ES-I3 (cell line): ENCODE data around the gene CACNG3.
"Not testable (repeated sequence)": the region's sequence is repeated elsewhere in the genome, so short reads cannot be mapped to it uniquely, and the experiment has no call there.

ENCODE experiments used
- H3K36me3 ChIP-seq: 2 replicates; pipeline ENCODE4 v1.6.1; 2013; ENCODE audit warnings: mild to moderate bottlenecking, low read length, control low read depth, moderate library complexity; ENCODE audit not compliant: insufficient read depth
- H3K4me1 ChIP-seq: 2 replicates; pipeline ENCODE4 v1.6.1; 2013; ENCODE audit warnings: mild to moderate bottlenecking, control low read depth, low read length; ENCODE audit not compliant: insufficient read depth
- H3K9ac ChIP-seq: 2 replicates; pipeline ENCODE4 v1.6.1; 2013; ENCODE audit warnings: low read depth, mild to moderate bottlenecking, low read length, moderate library complexity
- H3K9me3 ChIP-seq: 2 replicates; pipeline ENCODE4 v1.6.1; 2013; ENCODE audit warnings: mild to moderate bottlenecking, low read length, moderate library complexity; ENCODE audit not compliant: control insufficient read depth, insufficient read depth

The CACNG3 gene

DNA sequence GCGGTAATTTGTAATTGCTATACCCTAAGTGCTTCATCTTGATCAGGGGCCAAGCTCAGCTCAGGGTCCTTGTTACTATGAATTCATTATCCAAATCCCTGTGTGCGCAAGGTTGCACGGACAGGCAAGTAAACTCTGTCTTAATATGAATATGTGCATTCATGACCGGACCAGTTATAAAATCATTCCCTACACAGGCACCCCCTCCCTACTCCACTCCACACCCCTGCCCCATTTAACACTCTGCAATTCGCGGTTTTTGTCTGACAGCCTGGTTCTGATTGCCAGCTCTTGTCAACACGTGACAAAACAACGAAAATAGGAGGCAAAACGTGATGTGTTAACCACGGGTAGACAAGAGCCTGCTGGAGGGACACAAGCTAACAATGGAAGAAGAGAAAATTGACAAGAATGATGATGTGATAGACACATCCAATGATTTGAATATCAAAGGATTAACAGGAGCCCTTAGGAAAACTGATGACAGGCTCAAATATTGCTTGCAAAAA, 76.5 kb downstream of the CACNG3 start:
- no peaks in the 10 kb centered on the region for H3K36me3 ChIP-seq
- H3K9ac ChIP-seq = no peak overlapping the region
- no peaks in the 10 kb centered on the region for H3K4me1 ChIP-seq
- H3K9me3 ChIP-seq = no peaks in the 10 kb centered on the region

DNA sequence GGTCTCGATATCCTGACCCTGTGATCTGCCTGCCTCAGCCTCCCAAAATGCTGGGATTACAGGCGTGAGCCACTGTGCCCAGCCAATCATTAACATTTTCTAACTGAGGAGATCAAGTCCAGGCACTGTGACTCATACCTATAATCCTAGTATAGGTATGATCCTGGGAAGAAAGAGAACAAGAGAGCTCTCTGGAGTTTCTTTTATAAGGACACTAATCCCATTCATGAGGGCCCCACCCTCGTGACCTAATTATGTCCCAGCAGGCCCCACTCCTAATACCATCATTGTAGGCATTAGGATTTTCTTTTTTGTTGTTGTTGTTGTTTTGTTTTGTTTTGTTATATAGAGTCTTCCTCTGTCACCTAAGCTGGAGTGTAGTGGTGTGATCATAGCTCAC, 80.4 kb downstream of the CACNG3 start:
- Histone ChIP-seq H3K36me3 (no peaks in the 10 kb centered on the region), H3K9ac (no peak overlapping the region), H3K4me1 (no peaks in the 10 kb centered on the region), H3K9me3 (no peaks in the 10 kb centered on the region)

DNA sequence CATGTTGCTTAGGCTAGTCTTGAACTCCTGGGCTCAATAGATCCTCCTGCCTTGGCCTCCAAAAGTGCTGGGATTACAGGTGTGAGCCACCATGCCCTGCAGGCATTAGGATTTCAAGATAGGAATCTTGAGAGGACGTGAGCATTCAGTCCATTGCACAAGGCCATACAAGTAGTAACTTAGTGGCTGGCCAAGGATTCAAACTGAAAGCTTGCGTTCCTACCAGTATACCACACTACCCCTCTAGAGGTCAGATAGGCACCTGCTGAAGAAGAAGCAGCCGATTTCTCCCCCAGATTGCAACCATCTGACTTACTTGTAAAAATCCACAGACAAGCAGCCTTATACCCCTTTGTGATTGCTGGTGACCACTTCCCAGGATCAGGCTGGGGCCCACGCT, 80.9 kb downstream of the CACNG3 start:
- Histone ChIP-seq H3K36me3 (no peaks in the 10 kb centered on the region), H3K9ac (no peak overlapping the region), H3K9me3 (no peaks in the 10 kb centered on the region), H3K4me1 (no peaks in the 10 kb centered on the region)

DNA sequence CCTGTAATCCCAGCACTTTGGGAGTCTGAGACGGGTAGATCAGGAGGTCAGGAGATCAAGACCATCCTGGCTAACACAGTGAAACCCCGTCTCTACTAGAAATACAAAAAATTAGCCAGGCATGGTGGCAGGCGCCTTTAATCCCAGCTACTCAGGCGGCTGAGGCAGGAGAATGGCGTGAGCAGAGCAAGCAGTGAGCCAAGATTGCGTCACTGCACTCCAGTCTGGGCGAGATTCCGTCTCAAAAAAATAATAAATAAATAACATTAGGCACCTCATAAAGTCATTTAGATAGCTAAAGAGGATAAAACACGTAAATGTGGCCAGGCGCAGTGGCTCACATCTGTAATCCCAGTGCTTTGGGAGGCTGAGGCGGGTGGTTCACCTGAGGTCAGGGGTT, 87.7 kb downstream of the CACNG3 start:
- not testable (repeated sequence) for H3K9ac ChIP-seq, H3K9me3 ChIP-seq, H3K36me3 ChIP-seq
- peaks cover 11% of the 10 kb centered on the region; the same call in 1 of the 2 replicates for H3K4me1 ChIP-seq

DNA sequence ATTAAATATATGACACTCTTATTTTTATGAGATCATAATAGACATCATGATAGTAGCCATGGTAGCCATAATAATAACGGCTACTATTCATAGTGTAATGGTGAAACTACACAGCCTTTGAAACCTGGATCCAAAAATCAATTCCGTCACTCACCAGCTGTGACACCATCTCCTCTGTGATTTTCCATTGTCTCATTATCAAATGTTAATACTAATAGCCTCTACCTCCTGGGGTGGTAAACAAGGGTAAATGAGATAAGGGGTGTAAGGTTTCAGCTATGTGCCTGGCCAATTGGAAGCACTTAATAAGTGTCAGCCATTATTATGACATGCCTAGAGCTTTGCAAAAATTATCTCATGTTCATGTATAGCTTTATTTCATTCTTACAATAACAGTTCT, 88.6 kb downstream of the CACNG3 start:
- Histone ChIP-seq H3K9ac (no peak overlapping the region), H3K4me1 (peaks cover 21% of the 10 kb centered on the region), H3K9me3 (no peaks in the 10 kb centered on the region), H3K36me3 (no peaks in the 10 kb centered on the region)

DNA sequence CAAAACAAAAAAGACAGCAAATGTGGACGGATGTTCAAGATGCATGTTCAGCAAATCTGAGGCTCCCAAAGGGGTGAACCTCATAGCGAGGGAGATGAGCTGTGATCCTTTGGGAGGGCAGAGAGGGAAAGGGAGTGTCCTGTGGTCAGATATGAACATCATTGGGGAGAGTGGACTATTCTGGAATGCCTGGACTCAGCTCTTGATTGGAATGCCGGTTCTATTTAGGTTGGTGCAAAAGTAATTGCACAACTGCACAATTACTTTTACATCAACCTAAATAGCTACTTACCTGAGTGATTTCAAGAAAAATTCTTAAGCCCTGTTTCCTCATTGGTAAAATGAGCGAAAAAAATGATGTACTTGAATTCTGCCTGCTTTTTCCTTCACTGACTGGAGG, 89.6 kb downstream of the CACNG3 start:
- no peaks in the 10 kb centered on the region for H3K9me3 ChIP-seq
- H3K36me3 ChIP-seq = no peaks in the 10 kb centered on the region
- no peak overlapping the region for H3K9ac ChIP-seq
- peaks cover 21% of the 10 kb centered on the region for H3K4me1 ChIP-seq

DNA sequence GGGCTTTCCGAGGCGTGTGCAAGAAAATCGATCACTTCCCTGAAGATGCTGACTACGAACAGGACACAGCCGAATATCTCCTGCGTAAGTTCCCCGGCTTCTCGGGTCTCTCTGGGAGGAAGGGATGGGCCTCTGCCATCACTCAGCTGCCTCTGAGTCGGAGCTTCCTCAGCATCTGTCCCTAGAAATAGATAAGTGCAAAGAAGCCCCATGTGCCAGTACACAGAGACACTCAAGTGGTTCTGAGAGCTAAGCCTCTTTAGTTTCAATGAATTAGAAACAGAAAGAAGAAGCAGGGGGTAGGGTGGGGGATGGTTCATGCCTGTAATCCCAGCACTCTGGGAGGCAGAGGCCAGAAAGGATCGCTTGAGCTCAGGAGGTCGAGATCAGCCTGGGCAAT, 90.6 kb downstream of the CACNG3 start:
- peaks cover 21% of the 10 kb centered on the region for H3K4me1 ChIP-seq
- no peaks in the 10 kb centered on the region for H3K36me3 ChIP-seq
- no peak overlapping the region for H3K9ac ChIP-seq
- no peaks in the 10 kb centered on the region for H3K9me3 ChIP-seq

DNA sequence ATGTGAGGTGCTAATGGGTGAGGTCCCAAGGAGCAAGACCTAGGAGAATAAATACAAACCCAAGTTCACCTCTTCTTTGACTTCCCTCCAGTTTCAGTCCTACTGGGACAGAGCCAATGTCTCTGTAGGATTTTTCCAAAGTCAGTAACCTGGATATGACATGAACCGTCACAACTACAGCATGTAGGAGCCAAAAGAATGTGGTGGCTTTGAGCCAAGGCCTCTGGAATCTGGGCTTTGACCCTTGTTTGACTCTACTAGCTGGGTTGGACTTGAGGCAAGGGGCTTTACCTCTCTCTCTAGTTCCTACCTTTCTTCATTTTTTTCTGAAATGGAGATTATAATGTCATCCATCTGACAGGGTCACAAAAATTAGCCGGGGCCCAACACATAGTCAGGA, 91.4 kb downstream of the CACNG3 start:
- peaks cover 21% of the 10 kb centered on the region for H3K4me1 ChIP-seq
- H3K9me3 ChIP-seq = no peaks in the 10 kb centered on the region
- H3K36me3 ChIP-seq = no peaks in the 10 kb centered on the region
- no peak overlapping the region for H3K9ac ChIP-seq

DNA sequence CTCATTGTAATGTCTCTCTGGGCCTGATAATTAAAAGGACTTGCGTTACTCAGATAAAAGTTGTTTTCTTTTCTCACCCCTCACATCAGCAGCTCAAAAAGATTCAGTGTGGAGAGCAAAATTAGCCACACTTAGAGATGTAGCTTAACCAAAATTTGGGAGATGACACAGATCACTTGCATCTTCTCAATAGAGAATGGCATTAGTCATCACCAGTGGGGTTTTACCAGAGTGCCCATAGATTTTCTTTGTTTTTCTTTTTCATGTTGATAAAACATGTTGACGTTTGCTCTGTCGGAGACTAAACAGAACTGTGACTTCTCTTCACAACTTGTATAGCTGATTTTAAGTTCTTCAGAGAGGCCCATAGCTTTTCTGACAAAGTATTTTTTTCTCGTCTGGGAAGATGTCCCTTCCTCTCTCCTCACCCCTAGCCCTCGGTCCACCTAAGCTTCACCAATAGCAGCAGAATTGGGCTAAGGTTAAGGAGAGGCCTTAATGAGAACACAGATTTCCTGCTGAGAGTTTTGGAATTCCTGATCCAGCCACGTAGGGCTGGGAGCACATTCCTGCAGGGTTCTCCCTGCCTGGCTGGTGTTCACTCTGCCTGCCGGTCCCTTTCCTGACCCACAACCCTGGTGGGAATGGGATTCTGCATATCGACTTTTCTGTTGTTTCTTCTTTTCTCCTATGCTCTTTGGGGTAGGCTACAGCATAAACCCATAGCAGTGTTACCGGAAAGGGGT, 92.6 kb downstream of the CACNG3 start:
- Histone ChIP-seq H3K4me1 (peaks cover 21% of the 10 kb centered on the region), H3K9me3 (no peaks in the 10 kb centered on the region), H3K36me3 (no peaks in the 10 kb centered on the region), H3K9ac (no peak overlapping the region)

DNA sequence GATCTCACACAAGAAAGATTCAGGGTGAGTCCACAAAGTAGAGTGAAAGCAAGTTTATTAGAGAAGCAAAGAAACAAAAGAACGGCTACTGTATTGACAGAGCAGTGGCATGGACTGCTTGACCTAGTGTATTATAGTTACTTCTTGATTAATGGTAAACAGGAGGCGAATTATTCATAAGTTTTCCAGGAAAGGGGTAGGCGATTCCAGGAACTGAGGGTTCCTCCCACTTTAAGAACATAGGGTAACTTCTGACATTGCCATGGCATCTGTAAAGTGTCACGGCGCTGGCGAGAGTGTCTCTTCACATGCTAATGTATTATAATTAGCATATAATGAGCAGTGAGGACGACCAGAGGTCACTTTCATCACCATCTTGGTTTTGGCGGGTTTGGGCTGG, 93.2 kb downstream of the CACNG3 start:
- H3K4me1 ChIP-seq = peaks cover 21% of the 10 kb centered on the region
- no peaks in the 10 kb centered on the region for H3K36me3 ChIP-seq
- H3K9ac ChIP-seq = no peak overlapping the region
- no peaks in the 10 kb centered on the region for H3K9me3 ChIP-seq

DNA sequence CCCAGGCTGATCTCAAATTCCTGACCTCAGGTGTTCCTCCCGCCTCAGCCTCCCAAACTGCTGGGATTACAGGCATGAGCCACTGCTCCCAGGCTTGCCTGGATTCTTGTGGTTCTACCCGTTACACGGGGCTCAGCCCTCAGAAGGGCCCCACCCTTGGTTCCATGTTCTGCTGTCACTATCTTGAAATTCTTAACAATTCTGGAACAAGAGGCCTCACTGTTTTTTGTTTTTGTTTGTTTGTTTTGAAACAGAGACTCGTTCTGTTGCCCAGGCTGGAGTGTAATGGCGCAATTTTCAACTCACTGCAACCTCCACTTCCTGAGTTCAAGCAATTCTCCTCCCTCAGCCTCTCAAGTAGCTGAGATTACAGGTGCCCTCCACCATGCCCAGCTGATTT, 96.6 kb downstream of the CACNG3 start:
- H3K36me3 ChIP-seq = no peaks in the 10 kb centered on the region
- H3K9ac ChIP-seq = no peak overlapping the region
- no peaks in the 10 kb centered on the region for H3K9me3 ChIP-seq
- H3K4me1 ChIP-seq = peaks cover 16% of the 10 kb centered on the region

DNA sequence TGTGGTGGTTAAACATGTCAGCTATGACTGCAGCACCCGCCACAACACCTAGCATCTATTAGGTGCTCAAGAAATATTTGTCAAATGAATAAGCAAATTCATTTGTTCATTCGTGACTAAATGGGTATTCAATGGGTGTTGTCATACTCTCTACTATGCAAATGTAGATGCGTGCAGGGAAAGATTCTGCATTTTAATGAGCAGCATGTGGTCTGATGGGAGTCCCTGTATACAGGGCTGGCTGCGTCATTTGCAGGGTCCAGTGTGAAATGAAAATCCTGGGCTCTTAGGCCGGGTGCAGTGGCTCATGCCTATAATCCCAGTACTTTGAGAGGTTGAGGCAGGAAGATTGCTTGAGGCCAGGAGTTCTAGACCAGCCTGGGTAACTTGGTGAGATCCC, 97.5 kb downstream of the CACNG3 start:
- no peaks in the 10 kb centered on the region for H3K9me3 ChIP-seq
- peaks cover 10% of the 10 kb centered on the region for H3K4me1 ChIP-seq
- no peak overlapping the region for H3K9ac ChIP-seq
- H3K36me3 ChIP-seq = no peaks in the 10 kb centered on the region

DNA sequence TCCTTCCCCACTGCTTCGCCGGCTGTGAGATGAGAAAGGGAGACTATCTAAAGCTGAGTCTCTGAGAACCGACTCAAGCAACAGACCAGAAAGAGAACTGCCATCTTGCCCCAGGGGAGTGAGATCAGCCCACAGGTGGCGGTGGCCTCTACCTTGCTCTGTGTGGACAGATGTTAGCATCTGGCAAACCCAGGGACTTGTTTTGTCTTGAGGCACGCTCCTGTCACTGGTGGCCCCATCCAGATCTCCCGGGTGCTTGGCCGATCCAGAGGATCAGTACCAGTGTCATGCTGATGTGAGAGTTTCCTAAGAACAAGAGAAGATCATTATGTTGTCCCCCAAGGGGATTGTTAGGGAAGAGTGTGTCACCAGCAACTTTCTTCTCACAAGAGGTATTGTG, 101.4 kb downstream of the CACNG3 start:
- Histone ChIP-seq H3K4me1 (no peaks in the 10 kb centered on the region), H3K36me3 (no peaks in the 10 kb centered on the region), H3K9me3 (no peaks in the 10 kb centered on the region), H3K9ac (no peak overlapping the region)

DNA sequence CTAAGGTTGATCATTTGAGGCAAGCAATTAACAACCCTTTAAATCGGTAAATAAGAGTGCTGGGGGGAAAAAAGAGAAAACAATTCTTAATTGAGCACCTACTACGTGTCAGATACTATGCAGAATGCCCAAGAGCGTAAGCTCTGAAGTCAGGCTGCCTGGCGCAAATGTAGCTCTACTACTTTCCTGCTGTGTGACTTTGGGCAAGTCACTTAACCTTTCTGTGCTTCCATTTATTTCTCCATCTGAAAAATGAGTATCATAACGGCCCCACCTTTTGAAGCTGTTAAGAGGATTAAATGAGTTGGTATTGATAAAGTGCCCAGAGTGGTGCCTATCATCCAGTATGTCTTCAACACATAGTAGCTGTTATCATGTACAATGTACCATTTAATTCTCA, 102.0 kb downstream of the CACNG3 start:
- Histone ChIP-seq H3K36me3 (no peaks in the 10 kb centered on the region), H3K9me3 (no peaks in the 10 kb centered on the region), H3K9ac (no peak overlapping the region), H3K4me1 (no peaks in the 10 kb centered on the region)

DNA sequence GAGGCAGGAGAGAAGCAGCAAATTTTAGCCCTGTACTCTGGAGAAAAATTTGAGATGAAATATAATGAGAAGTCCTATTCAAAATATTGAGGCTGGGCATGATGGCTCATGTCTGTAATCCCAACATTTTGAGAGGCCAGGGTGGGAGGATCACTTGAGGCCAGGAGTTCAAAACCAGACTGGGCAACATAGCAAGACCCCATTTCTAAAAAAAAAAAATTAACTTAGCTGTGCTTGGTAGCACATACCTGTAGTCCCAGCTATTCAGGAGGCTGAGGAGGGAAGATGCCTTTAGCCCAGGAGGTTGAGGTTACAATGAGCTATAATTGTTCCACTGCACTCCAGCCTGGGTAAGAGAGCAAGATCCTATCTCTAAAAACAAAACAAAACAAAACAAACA, 103.4 kb downstream of the CACNG3 start:
- H3K4me1 ChIP-seq = no peaks in the 10 kb centered on the region
- H3K9ac ChIP-seq = no peak overlapping the region
- H3K36me3 ChIP-seq = no peaks in the 10 kb centered on the region
- H3K9me3 ChIP-seq = no peaks in the 10 kb centered on the region
